HEK293 (cell line): Measurements from ENCODE around the gene ARTN.

Experiments used
- CTCF ChIA-PET: fragments of 350-600 bp; formaldehyde crosslinking; extraction: SDS; loops from one replicate; lab custom pipeline; 2021; ENCODE audit warnings: antibody characterized with exemption; lab: Yijun Ruan, JAX
- POLR2A ChIA-PET: fragments of 300-600 bp; formaldehyde crosslinking; extraction: SDS; loops from one replicate; lab custom pipeline; 2020; ENCODE audit warnings: antibody characterized with exemption, inconsistent platforms; lab: Yijun Ruan, JAX
- H3K27ac ChIP-seq: fragments of 200-500 bp; sonication (Bioruptor generic); 2 replicates; pipeline ENCODE4 v1.5.1; 2014; ENCODE audit warnings: low read depth, low read length, control low read depth, inconsistent platforms; ENCODE audit errors: extremely low read depth
- H3K36me3 ChIP-seq, 2 experiments: fragments of 200-500 bp in 1 of 2; sonication (Bioruptor generic) in 1 of 2; 1 replicate in 1 of 2; 2 replicates in 1 of 2; pipeline ENCODE4 v1.5.1; 2014 to 2017; ENCODE audit warnings: inconsistent platforms in 2 of 2, low read length in 2 of 2; ENCODE audit not compliant: control insufficient read depth in 2 of 2, insufficient read depth in 1 of 2
- H3K4me1 ChIP-seq: fragments of 200-500 bp; sonication (Bioruptor generic); 2 replicates; pipeline ENCODE4 v1.5.1; 2014; ENCODE audit warnings: mild to moderate bottlenecking, low read length, inconsistent platforms; ENCODE audit not compliant: control insufficient read depth, insufficient read depth
- H3K4me3 ChIP-seq: 2 replicates; pipeline ENCODE4 v1.5.1; 2011; ENCODE audit warnings: low read depth, mild to moderate bottlenecking, control low read depth, low read length, moderate library complexity
- H3K9me3 ChIP-seq: fragments of 200-500 bp; sonication (Bioruptor generic); 2 replicates; pipeline ENCODE4 v1.5.1; 2014; ENCODE audit warnings: low read depth, low read length, inconsistent platforms; ENCODE audit not compliant: control insufficient read depth, insufficient read depth
- HOXC10 ChIP-seq: sonication (generic); formaldehyde crosslinking; IDR thresholded peaks from 2 replicates; pipeline ENCODE4 v1.8.1; 2023; ENCODE audit warnings: mild to moderate bottlenecking, missing genetic modification reagents
- INSM2 ChIP-seq: fragments of 450-650 bp; formaldehyde crosslinking; IDR thresholded peaks from 2 replicates; pipeline ENCODE4 v1.5.1; 2016; ENCODE audit warnings: missing biosample characterization, missing genetic modification characterization
- KLF7 ChIP-seq: fragments of 450-650 bp; formaldehyde crosslinking; IDR thresholded peaks from 2 replicates; pipeline ENCODE4 v1.5.1; 2016; ENCODE audit warnings: missing biosample characterization, missing genetic modification characterization, borderline replicate concordance
- MYNN ChIP-seq: fragments of 450-650 bp; formaldehyde crosslinking; IDR thresholded peaks from 2 replicates; pipeline ENCODE4 v1.5.1; 2016; ENCODE audit warnings: missing biosample characterization, missing genetic modification characterization, borderline replicate concordance
- PBX3 ChIP-seq: sonication (generic); formaldehyde crosslinking; IDR thresholded peaks from 2 replicates; pipeline ENCODE4 v1.8.1; 2022; ENCODE audit warnings: mild to moderate bottlenecking, moderate library complexity, missing genetic modification reagents
- REPIN1 ChIP-seq: fragments of 450-650 bp; formaldehyde crosslinking; IDR thresholded peaks from 2 replicates; pipeline ENCODE4 v1.5.1; 2017; ENCODE audit warnings: missing biosample characterization, missing genetic modification characterization, low read depth
- TRIM28 ChIP-seq: IDR thresholded peaks from 2 replicates; pipeline ENCODE4 v1.6.1; 2011; ENCODE audit warnings: low read length, control low read depth, borderline replicate concordance
- ZBTB48 ChIP-seq: fragments of 450-650 bp; formaldehyde crosslinking; IDR thresholded peaks from 2 replicates; pipeline ENCODE4 v1.5.1; 2016; ENCODE audit warnings: missing biosample characterization, missing genetic modification characterization
- ZBTB6 ChIP-seq: fragments of 450-650 bp; formaldehyde crosslinking; IDR thresholded peaks from 2 replicates; pipeline ENCODE4 v1.5.1; 2017; ENCODE audit warnings: missing biosample characterization, missing genetic modification characterization
- ZNF174 ChIP-seq: fragments of 450-650 bp; formaldehyde crosslinking; IDR thresholded peaks from 2 replicates; pipeline ENCODE4 v1.5.0; 2017; ENCODE audit warnings: missing biosample characterization, mild to moderate bottlenecking, missing genetic modification characterization
- ZNF280C ChIP-seq: fragments of 450-650 bp; formaldehyde crosslinking; IDR thresholded peaks from 2 replicates; pipeline ENCODE4 v1.5.1; 2016; ENCODE audit warnings: missing biosample characterization, missing genetic modification characterization
- ZNF280D ChIP-seq: fragments of 450-650 bp; formaldehyde crosslinking; IDR thresholded peaks from 2 replicates; pipeline ENCODE4 v1.5.1; 2016; ENCODE audit warnings: missing biosample characterization, missing genetic modification characterization
- ZNF501 ChIP-seq: fragments of 450-650 bp; formaldehyde crosslinking; IDR thresholded peaks from 2 replicates; pipeline ENCODE4 v1.5.1; 2016; ENCODE audit warnings: missing biosample characterization, missing genetic modification characterization
- ZNF513 ChIP-seq: fragments of 450-650 bp; IDR thresholded peaks from 2 replicates; pipeline ENCODE4 v1.5.1; 2018; ENCODE audit warnings: missing biosample characterization, missing genetic modification characterization
- ZNF560 ChIP-seq: fragments of 450-650 bp; formaldehyde crosslinking; IDR thresholded peaks from 2 replicates; pipeline ENCODE4 v1.5.1; 2017; ENCODE audit warnings: missing biosample characterization, missing genetic modification characterization, borderline replicate concordance
- ZNF585B ChIP-seq: fragments of 450-650 bp; formaldehyde crosslinking; IDR thresholded peaks from 2 replicates; pipeline ENCODE4 v1.5.1; 2016; ENCODE audit warnings: missing biosample characterization, missing genetic modification characterization
- ZNF600 ChIP-seq: fragments of 450-650 bp; formaldehyde crosslinking; IDR thresholded peaks from 2 replicates; pipeline ENCODE4 v1.5.1; 2016; ENCODE audit warnings: missing biosample characterization, missing genetic modification characterization
- ZNF707 ChIP-seq: fragments of 450-650 bp; formaldehyde crosslinking; IDR thresholded peaks from 2 replicates; pipeline ENCODE4 v1.5.1; 2016; ENCODE audit warnings: missing biosample characterization, missing genetic modification characterization
- ZNF791 ChIP-seq: fragments of 450-650 bp; formaldehyde crosslinking; IDR thresholded peaks from 2 replicates; pipeline ENCODE4 v1.5.1; 2016; ENCODE audit warnings: missing biosample characterization, missing genetic modification characterization
- ZNF830 ChIP-seq: fragments of 450-650 bp; IDR thresholded peaks from 2 replicates; pipeline ENCODE4 v1.5.0; 2018; ENCODE audit warnings: missing biosample characterization, missing genetic modification characterization, low read depth, mild to moderate bottlenecking, moderate library complexity
- ZXDB ChIP-seq: fragments of 450-650 bp; formaldehyde crosslinking; IDR thresholded peaks from 2 replicates; pipeline ENCODE4 v1.5.1; 2016; ENCODE audit warnings: missing biosample characterization, missing genetic modification characterization

Gene ARTN

GRCh38 chr1:43953361-43953760 is 19.8 kb downstream of the ARTN start:
- Histone ChIP-seq H3K9me3 (no peaks in the 10 kb centered on the region), H3K4me3 (no peak overlapping the region), H3K4me1 (peaks cover 7% of the 10 kb centered on the region), H3K36me3 (peaks cover 0 to 68% of the 10 kb centered on the region in 2 experiments; a peak in 1 of 3 replicates), H3K27ac (no peak overlapping the region)
- ChIA-PET POLR2A (interaction anchor here (0.7 to 1.4 kb wide), 2 partner anchors 19 to 303 kb away, joined by 3 read pairs; partner anchors contain the start of gene KDM4A), CTCF (interaction anchor here (0.6 to 1.0 kb wide), 3 partner anchors 17 to 1000 kb away, joined by 3 read pairs; no protein-coding TSS in a partner anchor)
- TF ChIP-seq ZNF791 (tag by site-specific recombination): no peak
- no peak for TF ChIP-seq HOXC10 (CRISPR knock-in tag)
- TF ChIP-seq REPIN1 (tag by site-specific recombination): no peak
- TF ChIP-seq TRIM28: 0 out of 2 replicates have a peak, but pooled peaks have one; percentile 4

- H3K9me3 ChIP-seq: no peaks in the 10 kb centered on the region
- peaks cover 7% of the 10 kb centered on the region for H3K4me1 ChIP-seq
- H3K27ac ChIP-seq: no peak overlapping the region
- ChIA-PET POLR2A (no interaction called here), CTCF (no interaction called here)
- no peak overlapping the region for H3K4me3 ChIP-seq
- peaks cover 0 to 68% of the 10 kb centered on the region in 2 experiments; a peak in 1 of 3 replicates for H3K36me3 ChIP-seq
- TF ChIP-seq ZNF830 (tag by site-specific recombination): no peak
- TF ChIP-seq ZNF280C (tag by site-specific recombination): no peak
- TF ChIP-seq PBX3 (CRISPR knock-in tag): no peak
- no peak for TF ChIP-seq ZXDB (tag by site-specific recombination)
- TF ChIP-seq ZNF280D (tag by site-specific recombination): no peak
- TF ChIP-seq ZNF560: no peak
- no peak for TF ChIP-seq ZNF585B (tag by site-specific recombination)
- TF ChIP-seq ZNF501 (tag by site-specific recombination): no peak
- TF ChIP-seq INSM2: no peak
- TF ChIP-seq ZBTB48 (tag by site-specific recombination): no peak
- TF ChIP-seq ZBTB6: no peak
- TF ChIP-seq ZNF707 (tag by site-specific recombination): no peak
- TF ChIP-seq ZNF600 (tag by site-specific recombination): no peak
- no peak for TF ChIP-seq ZNF513
- TF ChIP-seq KLF7 (tag by site-specific recombination): no peak
- TF ChIP-seq MYNN: no peak
- no peak for TF ChIP-seq ZNF174
- no peak for TF ChIP-seq TRIM28
These were observed 20.4 kb downstream of the ARTN start for GRCh38 chr1:43954036-43954435.
